HCT116 (cell line): ENCODE results near the gene ADCY1.

Experiments
- ATF3 ChIP-seq: IDR thresholded peaks from 2 replicates; pipeline ENCODE4 v1.6.1; 2012
- CBX3 ChIP-seq: IDR thresholded peaks from 2 replicates; pipeline ENCODE4 v1.6.1; 2012; ENCODE audit warnings: low read depth
- CEBPB ChIP-seq: IDR thresholded peaks from 2 replicates; pipeline ENCODE4 v1.6.1; 2012; ENCODE audit warnings: low read depth
- CTCF ChIP-seq, 3 experiments: fragments of 200-600 bp in 1 of 3; sonication (generic) in 1 of 3; IDR thresholded peaks in 2 of 3; conservative IDR thresholded peaks in 1 of 3; 2 replicates each; pipeline ENCODE4 v1.5.1; 2012 to 2017; ENCODE audit warnings: low read depth in 2 of 3, low read length in 2 of 3, antibody characterized with exemption in 1 of 3, borderline replicate concordance in 1 of 3, control low read depth in 1 of 3, mild to moderate bottlenecking in 1 of 3, mixed read lengths in 1 of 3, mixed run types in 1 of 3, moderate library complexity in 1 of 3; ENCODE audit not compliant: insufficient read depth in 1 of 3
- EZH2 ChIP-seq: fragments of 200-600 bp; sonication (generic); IDR thresholded peaks from 2 replicates; pipeline ENCODE4 v1.6.1; 2017; ENCODE audit warnings: antibody characterized with exemption, mixed run types
- EZH2phosphoT487 ChIP-seq: fragments of 200-600 bp; IDR thresholded peaks from 2 replicates; pipeline ENCODE4 v1.6.1; 2018; ENCODE audit warnings: antibody characterized with exemption, borderline replicate concordance
- JUND ChIP-seq: IDR thresholded peaks from 2 replicates; pipeline ENCODE4 v1.6.1; 2012
- POLR2A ChIP-seq: IDR thresholded peaks from 2 replicates; pipeline ENCODE4 v1.7.0; 2011; ENCODE audit warnings: borderline replicate concordance; ENCODE audit not compliant: insufficient read depth, insufficient read length; ENCODE audit errors: extremely low read depth
- POLR2AphosphoS5 ChIP-seq: IDR thresholded peaks from 2 replicates; pipeline ENCODE4 v1.6.1; 2011; ENCODE audit warnings: mild to moderate bottlenecking, low read depth, low read length, moderate library complexity
- SP1 ChIP-seq: IDR thresholded peaks from 2 replicates; pipeline ENCODE4 v1.6.1; 2012; ENCODE audit warnings: low read depth
- SRF ChIP-seq: IDR thresholded peaks from 2 replicates; pipeline ENCODE4 v1.6.1; 2012; ENCODE audit warnings: low read depth
- ZBTB33 ChIP-seq: IDR thresholded peaks from 2 replicates; pipeline ENCODE4 v1.6.1; 2011; ENCODE audit warnings: mild to moderate bottlenecking, low read length, moderate library complexity; ENCODE audit not compliant: insufficient replicate concordance; ENCODE audit errors: extremely low read depth
- ZFX ChIP-seq: fragments of 450-650 bp; IDR thresholded peaks from 2 replicates; pipeline ENCODE4 v1.6.1; 2017

- TF ChIP-seq SP1 (no peak), POLR2AphosphoS5 (no peak), EZH2phosphoT487 (no peak), POLR2A (no peak), CTCF (IDR thresholded peaks at IDR 0.05 in 2 of 3, conservative IDR thresholded peaks at IDR 0.05 in 1 of 3; ENCODE audit: borderline replicate concordance in 1 of 3, insufficient read depth in 1 of 3, low read depth in 2 of 3, low read length in 2 of 3) (no peak), EZH2 (no peak), CBX3 (no peak), ZFX (no peak), SRF (no peak), JUND (no peak), ZBTB33 (no peak), ATF3 (no peak), CEBPB (no peak)
These were observed 74.0 kb downstream of the ADCY1 start for GRCh38 chr7:45647967-45648670.
